Right cardiac atrium (tissue), 5 donors: Measurements from ENCODE around the gene CPZ. TPM values are rescaled to one million over a fixed set of nuclear protein-coding genes. Genes with fewer than 3 reads are reported as not detected.

ENCODE experiments used
- ATAC-seq, 2 donors: fragments of 200-7000 bp; cut with Tn5 transposase; one replicate each; pipeline versions ENCODE4 v1.8.0 to v1.9.1; 2020; ENCODE audit warnings: moderate library complexity in 2 of 2, mild to moderate bottlenecking in 1 of 2
- DNase-seq, 3 donors: peaks; one replicate each; pipeline ENCODE4 v3.0.0-alpha.2; 2020
- H3K27ac ChIP-seq: one replicate; pipeline ENCODE4 v1.5.1; 2013; ENCODE audit warnings: mild to moderate bottlenecking, low read length, control low read depth, moderate library complexity
- H3K27me3 ChIP-seq: one replicate; pipeline ENCODE4 v1.6.1; 2013; ENCODE audit not compliant: control insufficient read depth, insufficient read depth
- H3K4me1 ChIP-seq: one replicate; pipeline ENCODE4 v1.6.1; 2013; ENCODE audit warnings: low read length; ENCODE audit not compliant: control insufficient read depth, insufficient read depth
- H3K4me3 ChIP-seq: one replicate; pipeline ENCODE4 v1.5.1; 2013; ENCODE audit warnings: low read length, control low read depth
- H3K9me3 ChIP-seq: one replicate; pipeline ENCODE4 v1.6.1; 2013; ENCODE audit warnings: low read length; ENCODE audit not compliant: control insufficient read depth
- WGBS: extraction: QIAGEN DNeasy Blood & Tissue Kit; methylation state at CpG from one replicate; pipeline ENCODE4 v1.1.7; 2013; 5-methylcytosine and 5-hydroxymethylcytosine counted together
- intact Hi-C, 4 donors: fragments of 100-400 bp; cut with DNase I; formaldehyde crosslinking; loops; one replicate each; pipeline versions ENCODE4 v1.11.0 to v1.14.0; 2022 to 2023
- polyA plus RNA-seq: library from polyadenylated mRNA; stranded (reverse); fragments of 200-250 nt; gene quantifications from one replicate; pipeline ENCODE4 v1.2.3, GENCODE V29; 2013
- total RNA-seq, 4 donors: library from RNA; stranded (reverse); fragmentation: NEBNext Ultra II Directional; extraction: Animal tissue kit (Norgen Biotek cat#: 25700); gene quantifications; one replicate each; pipeline ENCODE4 v1.2.1, GENCODE V29; 2021
- donor health status: healthy with polysubstance abuse.
- donor health status: DM: no; HTN: yes; CAD: no.
- donor health status: DM: no; HTN: no; CAD: no.
- donor health status: DM: no; HTN: yes; CAD: no; lungs with severe emphysema.
- donor health status: DM: yes; HTN: yes; CAD: no.

CPZ gene
- total and polyA plus RNA-seq, 5 donors: 0.34 to 1.5 (median 1.2) TPM

GRCh38 chr4:8597791-8598190 is 5.2 kb downstream of the CPZ start:
- 79% methylated on average over 15 of the region's 15 CpGs for WGBS
- DNase-seq (peak in 1 of 3 donors; percentile 16), ATAC-seq (no peak)
- Histone ChIP-seq H3K4me3 (no peak overlapping the region), H3K27ac (no peak overlapping the region), H3K27me3 (no peaks in the 10 kb centered on the region), H3K4me1 (no peaks in the 10 kb centered on the region), H3K9me3 (no peaks in the 10 kb centered on the region)
- intact Hi-C loops: no loop called here

- no peaks in the 10 kb centered on the region for H3K4me1 ChIP-seq
- intact Hi-C loops: no loop called here
- H3K27me3 ChIP-seq: no peaks in the 10 kb centered on the region
- H3K9me3 ChIP-seq: no peaks in the 10 kb centered on the region
- ATAC-seq: no peak
- no peak overlapping the region for H3K27ac ChIP-seq
- peak in 1 of 3 donors; percentile 35 for DNase-seq
- WGBS: 77% methylated on average over 19 of the region's 19 CpGs
- H3K4me3 ChIP-seq: no peak overlapping the region
Observed at GRCh38 chr4:8598391-8599090, 6.0 kb downstream of the CPZ start.

- no peaks in the 10 kb centered on the region for H3K9me3 ChIP-seq
- intact Hi-C loops: no loop called here
- H3K27me3 ChIP-seq: no peaks in the 10 kb centered on the region
- peak in 1 of 3 donors; percentile 30 for DNase-seq
- WGBS: 81% methylated on average over 8 of the region's 8 CpGs
- H3K4me1 ChIP-seq: no peaks in the 10 kb centered on the region
- no peak for ATAC-seq
- no peak overlapping the region for H3K4me3 ChIP-seq
- no peak overlapping the region for H3K27ac ChIP-seq
Observed at GRCh38 chr4:8599091-8599460, 6.5 kb downstream of the CPZ start.

- Histone ChIP-seq H3K4me3 (no peak overlapping the region), H3K27ac (no peak overlapping the region), H3K9me3 (no peaks in the 10 kb centered on the region), H3K4me1 (no peaks in the 10 kb centered on the region), H3K27me3 (no peaks in the 10 kb centered on the region)
- ATAC-seq: no peak
- peak in 1 of 3 donors; percentile 23 for DNase-seq
- intact Hi-C loops: loop anchor here in 2 of 4 donors (10.0 kb wide), 1 partner anchor 315 kb away; no protein-coding TSS in a partner anchor
- 60% methylated on average over 9 of the region's 9 CpGs for WGBS
Observed at GRCh38 chr4:8599657-8600056, 7.1 kb downstream of the CPZ start.

GRCh38 chr4:8600266-8600665 is 7.7 kb downstream of the CPZ start:
- WGBS: 91% methylated on average over 13 of the region's 13 CpGs

GRCh38 chr4:8600686-8601085 is 8.1 kb downstream of the CPZ start:
- DNase-seq: peak in 2 of 3 donors; percentile 12 to 29
- no peaks in the 10 kb centered on the region for H3K9me3 ChIP-seq
- intact Hi-C loops: loop anchor here in 2 of 4 donors (10.0 kb wide), 1 partner anchor 314 kb away; no protein-coding TSS in a partner anchor
- H3K27me3 ChIP-seq: no peaks in the 10 kb centered on the region
- no peaks in the 10 kb centered on the region for H3K4me1 ChIP-seq
- 84% methylated on average over 12 of the region's 12 CpGs for WGBS
- no peak overlapping the region for H3K4me3 ChIP-seq
- ATAC-seq: no peak
- H3K27ac ChIP-seq: no peak overlapping the region

More at GRCh38 chr4:8600266-8600665, 7.7 kb downstream of the CPZ start:
- no peak for ATAC-seq
- Histone ChIP-seq H3K27ac (no peak overlapping the region), H3K27me3 (no peaks in the 10 kb centered on the region), H3K4me3 (no peak overlapping the region), H3K9me3 (no peaks in the 10 kb centered on the region), H3K4me1 (no peaks in the 10 kb centered on the region)
- intact Hi-C loops: loop anchor here in 2 of 4 donors (10.0 kb wide), 1 partner anchor 315 kb away; no protein-coding TSS in a partner anchor
- DNase-seq: peak in 2 of 3 donors; percentile 7 to 19

GRCh38 chr4:8601086-8601485 is 8.5 kb downstream of the CPZ start:
- no peak for ATAC-seq
- Histone ChIP-seq H3K27ac (no peak overlapping the region), H3K4me1 (no peaks in the 10 kb centered on the region), H3K27me3 (no peaks in the 10 kb centered on the region), H3K9me3 (no peaks in the 10 kb centered on the region), H3K4me3 (no peak overlapping the region)
- intact Hi-C loops: loop anchor here in 2 of 4 donors (10.0 kb wide), 1 partner anchor 314 kb away; no protein-coding TSS in a partner anchor
- WGBS: 88% methylated on average over 23 of the region's 23 CpGs
- peak in 2 of 3 donors; percentile 23 to 41 for DNase-seq

- 83% methylated on average over 10 of the region's 10 CpGs for WGBS
- intact Hi-C loops: loop anchor here in 2 of 4 donors (10.0 kb wide), 1 partner anchor 313 kb away; no protein-coding TSS in a partner anchor
- ATAC-seq: no peak
- Histone ChIP-seq H3K9me3 (no peaks in the 10 kb centered on the region), H3K4me3 (no peak overlapping the region), H3K4me1 (no peaks in the 10 kb centered on the region), H3K27ac (no peak overlapping the region), H3K27me3 (no peaks in the 10 kb centered on the region)
- peak in 2 of 3 donors; percentile 27 to 31 for DNase-seq
Observed at GRCh38 chr4:8601556-8601955, 9.0 kb downstream of the CPZ start.

- H3K4me3 ChIP-seq: no peak overlapping the region
- intact Hi-C loops: loop anchor here in 2 of 4 donors (10.0 kb wide), 1 partner anchor 312 kb away; no protein-coding TSS in a partner anchor
- no peaks in the 10 kb centered on the region for H3K4me1 ChIP-seq
- ATAC-seq (no peak), DNase-seq (peak in 1 of 3 donors; percentile 9)
- WGBS: 64% methylated on average over 19 of the region's 19 CpGs
- no peaks in the 10 kb centered on the region for H3K9me3 ChIP-seq
- no peak overlapping the region for H3K27ac ChIP-seq
- no peaks in the 10 kb centered on the region for H3K27me3 ChIP-seq
Observed at GRCh38 chr4:8602686-8603430, 10.3 kb downstream of the CPZ start.

- 84% methylated on average over 22 of the region's 22 CpGs for WGBS
- Histone ChIP-seq H3K27me3 (no peaks in the 10 kb centered on the region), H3K9me3 (no peaks in the 10 kb centered on the region), H3K4me3 (no peak overlapping the region), H3K27ac (no peak overlapping the region), H3K4me1 (no peaks in the 10 kb centered on the region)
- ATAC-seq: no peak
- DNase-seq: peak in 1 of 3 donors; percentile 32
- intact Hi-C loops: loop anchor here in 2 of 4 donors (10.0 kb wide), 1 partner anchor 311 kb away; no protein-coding TSS in a partner anchor
Observed at GRCh38 chr4:8603931-8604330, 11.4 kb downstream of the CPZ start.

- intact Hi-C loops: loop anchor here in 2 of 4 donors (10.0 kb wide), 1 partner anchor 310 kb away; no protein-coding TSS in a partner anchor
- WGBS: 92% methylated on average over 1 of the region's 1 CpG
- no peaks in the 10 kb centered on the region for H3K27me3 ChIP-seq
- DNase-seq (no peak), ATAC-seq (no peak)
- no peaks in the 10 kb centered on the region for H3K9me3 ChIP-seq
- H3K4me1 ChIP-seq: no peaks in the 10 kb centered on the region
- no peak overlapping the region for H3K27ac ChIP-seq
- H3K4me3 ChIP-seq: no peak overlapping the region
Observed at GRCh38 chr4:8605289-8605688, 12.7 kb downstream of the CPZ start.
